HG03558 (cell line): ENCODE results near the gene TBC1D9.

Experiments
- ATAC-seq: cut with Tn5 transposase; IDR thresholded peaks from one replicate; pipeline ENCODE4 v1.9.1; 2021; ENCODE audit warnings: moderate number of reproducible peaks; ENCODE audit not compliant: unreplicated experiment; ENCODE audit errors: extremely low read depth

Gene TBC1D9

GRCh38 chr4:140633124-140633523 is 123.1 kb downstream of the TBC1D9 start:
- no peak for ATAC-seq

- no peak for ATAC-seq
These were observed 125.9 kb downstream of the TBC1D9 start for GRCh38 chr4:140630246-140630645.

- no peak for ATAC-seq
These were observed 128.2 kb downstream of the TBC1D9 start for GRCh38 chr4:140628016-140628415.

- no peak for ATAC-seq
These were observed 129.4 kb downstream of the TBC1D9 start for GRCh38 chr4:140626661-140627376.

- no peak for ATAC-seq
These were observed 133.7 kb downstream of the TBC1D9 start for GRCh38 chr4:140622333-140622958.

GRCh38 chr4:140621161-140621560 is 135.0 kb downstream of the TBC1D9 start:
- ATAC-seq = no peak

- ATAC-seq = no peak
These were observed 138.5 kb downstream of the TBC1D9 start for GRCh38 chr4:140617499-140618248.

- no peak for ATAC-seq
These were observed 140.7 kb downstream of the TBC1D9 start for GRCh38 chr4:140615451-140615850.

GRCh38 chr4:140612357-140612756 is 143.8 kb downstream of the TBC1D9 start:
- ATAC-seq = no peak

GRCh38 chr4:140611854-140612253 is 144.3 kb downstream of the TBC1D9 start:
- ATAC-seq = no peak

- ATAC-seq = no peak
These were observed 146.4 kb downstream of the TBC1D9 start for GRCh38 chr4:140609548-140610425.

GRCh38 chr4:140607852-140608251 is 148.3 kb downstream of the TBC1D9 start:
- no peak for ATAC-seq

GRCh38 chr4:140604544-140604943 is 151.6 kb downstream of the TBC1D9 start:
- no peak for ATAC-seq

- ATAC-seq = no peak
These were observed 152.9 kb downstream of the TBC1D9 start for GRCh38 chr4:140603286-140603685.

GRCh38 chr4:140602714-140603113 is 153.5 kb downstream of the TBC1D9 start:
- ATAC-seq = no peak

- no peak for ATAC-seq
These were observed 155.8 kb downstream of the TBC1D9 start for GRCh38 chr4:140600408-140600807.

- ATAC-seq = no peak
These were observed 161.1 kb downstream of the TBC1D9 start for GRCh38 chr4:140595065-140595464.

GRCh38 chr4:140584439-140584838 is 171.7 kb downstream of the TBC1D9 start:
- ATAC-seq = no peak

- no peak for ATAC-seq
These were observed 175.1 kb downstream of the TBC1D9 start for GRCh38 chr4:140581078-140581477.

- ATAC-seq = no peak
These were observed 176.9 kb downstream of the TBC1D9 start for GRCh38 chr4:140579278-140579677.
